ENCODE data around the gene ATP9A. TPM values are rescaled to one million over a fixed set of nuclear protein-coding genes. Genes with fewer than 3 reads are reported as not detected.

ATP9A gene
- total and polyA plus RNA-seq, 10 of the 15 experiments (the other 5 are each of a cell fraction or from before 2014, with no cell fraction given) = 0.03 to 0.81 (median 0.14) TPM

DNA sequence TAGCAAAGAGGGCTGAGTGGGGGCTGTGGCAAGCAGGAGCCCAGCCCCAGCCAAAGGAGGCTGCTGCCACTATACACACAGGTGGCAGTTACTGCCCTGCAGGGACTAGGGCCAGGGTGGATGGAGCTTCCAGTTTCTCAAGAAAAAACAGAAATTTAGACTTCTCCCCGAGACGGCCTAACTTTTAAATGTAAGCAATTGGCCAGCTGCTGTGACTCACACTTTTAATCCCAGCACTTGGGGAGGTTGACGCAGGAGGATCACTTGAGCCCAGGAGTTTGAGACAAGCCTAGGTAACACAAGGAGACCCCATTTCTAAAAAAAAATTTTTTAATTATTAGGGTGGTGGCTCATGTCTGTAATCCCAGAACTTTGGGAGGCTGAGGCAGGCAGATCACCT is 127.4 kb downstream of the ATP9A start:
- Histone ChIP-seq H2AFZ (ENCODE audit: control insufficient read depth, low read depth, low read length) (no peak overlapping the region), H3K27ac (ENCODE audit: control insufficient read depth, insufficient read depth) (no peak overlapping the region), H3K4me3 (no peak overlapping the region), H3K79me2 (ENCODE audit: control insufficient read depth, insufficient read depth, low read length) (no peaks in the 10 kb centered on the region), H3K9ac (ENCODE audit: control insufficient read depth, insufficient read depth, low read length) (no peak overlapping the region), H3K27me3 (replicated peaks in 1 of 2; ENCODE audit: control insufficient read depth in 2 of 2, insufficient read depth in 2 of 2, low read length in 1 of 2) (no peaks in the 10 kb centered on the region), H3K36me3 (ENCODE audit: control insufficient read depth in 2 of 2, insufficient read depth in 2 of 2, low read length in 1 of 2) (no peaks in the 10 kb centered on the region), H3K4me1 (ENCODE audit: control insufficient read depth, insufficient read depth, low read length) (no peaks in the 10 kb centered on the region), H3K4me2 (ENCODE audit: control insufficient read depth, insufficient read depth) (no peak overlapping the region), H3K9me3 (replicated peaks; ENCODE audit: control insufficient read depth, insufficient read depth, low read length) (no peaks in the 10 kb centered on the region), H4K20me1 (ENCODE audit: control insufficient read depth, insufficient read depth) (no peaks in the 10 kb centered on the region)
- ChIA-PET SMC1A (ENCODE audit: uncharacterized antibody, unreplicated experiment) (no interaction called here), POLR2A (no interaction called here), CTCF (interaction anchor here (1.1 to 1.2 kb wide), 2 partner anchors 26 to 246 kb away, joined by 3 read pairs; no protein-coding TSS in a partner anchor), RAD21 (ENCODE audit: unreplicated experiment) (no interaction called here)
- intact Hi-C loops (cut with micrococcal nuclease; ENCODE audit: unreplicated experiment) (loop anchor here (5.0 kb wide), 1 partner anchor 742 kb away; no protein-coding TSS in a partner anchor), in situ Hi-C loops (cut with MboI) (no loop called here)
- BruUV-seq (replicated peaks) = no TSS peak
- DNase-seq (ENCODE audit: low read depth, low spot score) (no peak), ATAC-seq (no peak), FAIRE-seq (no peak)
- WGBS (ENCODE audit: insufficient coverage, insufficient replicate concordance, low lambda C conversion rate, missing lambda C conversion rate) = 30% methylated on average over 3 of the region's 3 CpGs
- TF ChIP-seq FOS (IDR thresholded peaks at IDR 0.05; ENCODE audit: borderline replicate concordance, extremely low read depth, insufficient read length) (no peak), RB1 (IDR thresholded peaks at IDR 0.05; ENCODE audit: borderline replicate concordance) (no peak), ZNF217 (IDR thresholded peaks at IDR 0.05) (no peak), DPF2 (IDR thresholded peaks at IDR 0.05) (no peak), CBFB (IDR thresholded peaks at IDR 0.05; ENCODE audit: low read depth) (no peak), SREBF1 (IDR thresholded peaks at IDR 0.05; ENCODE audit: low read length) (no peak), RFX5 (IDR thresholded peaks at IDR 0.05; ENCODE audit: low read depth, low read length) (no peak), ZZZ3 (IDR thresholded peaks at IDR 0.05; ENCODE audit: control insufficient read depth, insufficient read length, low read depth) (no peak), KAT2A (conservative IDR thresholded peaks at IDR 0.05; ENCODE audit: control insufficient read depth, low read depth, low read length) (no peak), MEF2B (IDR thresholded peaks at IDR 0.05; ENCODE audit: partially characterized antibody, poor library complexity, severe bottlenecking) (no peak), POLR2AphosphoS5 (IDR thresholded peaks at IDR 0.05; ENCODE audit: low read length) (no peak)
- TF ChIP-seq, protein P1, sequence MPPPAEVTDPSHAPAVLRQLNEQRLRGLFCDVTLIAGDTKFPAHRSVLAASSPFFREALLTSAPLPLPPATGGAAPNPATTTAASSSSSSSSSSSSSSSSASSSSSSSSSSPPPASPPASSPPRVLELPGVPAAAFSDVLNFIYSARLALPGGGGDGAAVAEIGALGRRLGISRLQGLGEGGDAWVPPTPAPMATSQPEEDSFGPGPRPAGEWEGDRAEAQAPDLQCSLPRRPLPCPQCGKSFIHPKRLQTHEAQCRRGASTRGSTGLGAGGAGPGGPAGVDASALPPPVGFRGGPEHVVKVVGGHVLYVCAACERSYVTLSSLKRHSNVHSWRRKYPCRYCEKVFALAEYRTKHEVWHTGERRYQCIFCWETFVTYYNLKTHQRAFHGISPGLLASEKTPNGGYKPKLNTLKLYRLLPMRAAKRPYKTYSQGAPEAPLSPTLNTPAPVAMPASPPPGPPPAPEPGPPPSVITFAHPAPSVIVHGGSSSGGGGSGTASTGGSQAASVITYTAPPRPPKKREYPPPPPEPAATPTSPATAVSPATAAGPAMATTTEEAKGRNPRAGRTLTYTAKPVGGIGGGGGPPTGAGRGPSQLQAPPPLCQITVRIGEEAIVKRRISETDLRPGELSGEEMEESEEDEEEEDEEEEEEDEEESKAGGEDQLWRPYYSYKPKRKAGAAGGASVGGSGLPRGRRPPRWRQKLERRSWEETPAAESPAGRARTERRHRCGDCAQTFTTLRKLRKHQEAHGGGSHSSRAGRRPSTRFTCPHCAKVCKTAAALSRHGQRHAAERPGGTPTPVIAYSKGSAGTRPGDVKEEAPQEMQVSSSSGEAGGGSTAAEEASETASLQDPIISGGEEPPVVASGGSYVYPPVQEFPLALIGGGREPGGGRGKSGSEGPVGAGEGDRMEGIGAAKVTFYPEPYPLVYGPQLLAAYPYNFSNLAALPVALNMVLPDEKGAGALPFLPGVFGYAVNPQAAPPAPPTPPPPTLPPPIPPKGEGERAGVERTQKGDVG (CRISPR knock-in tag; IDR thresholded peaks at IDR 0.05) = no peak
- TF ChIP-seq, protein P2, sequence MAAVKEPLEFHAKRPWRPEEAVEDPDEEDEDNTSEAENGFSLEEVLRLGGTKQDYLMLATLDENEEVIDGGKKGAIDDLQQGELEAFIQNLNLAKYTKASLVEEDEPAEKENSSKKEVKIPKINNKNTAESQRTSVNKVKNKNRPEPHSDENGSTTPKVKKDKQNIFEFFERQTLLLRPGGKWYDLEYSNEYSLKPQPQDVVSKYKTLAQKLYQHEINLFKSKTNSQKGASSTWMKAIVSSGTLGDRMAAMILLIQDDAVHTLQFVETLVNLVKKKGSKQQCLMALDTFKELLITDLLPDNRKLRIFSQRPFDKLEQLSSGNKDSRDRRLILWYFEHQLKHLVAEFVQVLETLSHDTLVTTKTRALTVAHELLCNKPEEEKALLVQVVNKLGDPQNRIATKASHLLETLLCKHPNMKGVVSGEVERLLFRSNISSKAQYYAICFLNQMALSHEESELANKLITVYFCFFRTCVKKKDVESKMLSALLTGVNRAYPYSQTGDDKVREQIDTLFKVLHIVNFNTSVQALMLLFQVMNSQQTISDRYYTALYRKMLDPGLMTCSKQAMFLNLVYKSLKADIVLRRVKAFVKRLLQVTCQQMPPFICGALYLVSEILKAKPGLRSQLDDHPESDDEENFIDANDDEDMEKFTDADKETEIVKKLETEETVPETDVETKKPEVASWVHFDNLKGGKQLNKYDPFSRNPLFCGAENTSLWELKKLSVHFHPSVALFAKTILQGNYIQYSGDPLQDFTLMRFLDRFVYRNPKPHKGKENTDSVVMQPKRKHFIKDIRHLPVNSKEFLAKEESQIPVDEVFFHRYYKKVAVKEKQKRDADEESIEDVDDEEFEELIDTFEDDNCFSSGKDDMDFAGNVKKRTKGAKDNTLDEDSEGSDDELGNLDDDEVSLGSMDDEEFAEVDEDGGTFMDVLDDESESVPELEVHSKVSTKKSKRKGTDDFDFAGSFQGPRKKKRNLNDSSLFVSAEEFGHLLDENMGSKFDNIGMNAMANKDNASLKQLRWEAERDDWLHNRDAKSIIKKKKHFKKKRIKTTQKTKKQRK (IDR thresholded peaks at IDR 0.05; ENCODE audit: low read depth, low read length) = no peak
- TF ChIP-seq, protein P3, sequence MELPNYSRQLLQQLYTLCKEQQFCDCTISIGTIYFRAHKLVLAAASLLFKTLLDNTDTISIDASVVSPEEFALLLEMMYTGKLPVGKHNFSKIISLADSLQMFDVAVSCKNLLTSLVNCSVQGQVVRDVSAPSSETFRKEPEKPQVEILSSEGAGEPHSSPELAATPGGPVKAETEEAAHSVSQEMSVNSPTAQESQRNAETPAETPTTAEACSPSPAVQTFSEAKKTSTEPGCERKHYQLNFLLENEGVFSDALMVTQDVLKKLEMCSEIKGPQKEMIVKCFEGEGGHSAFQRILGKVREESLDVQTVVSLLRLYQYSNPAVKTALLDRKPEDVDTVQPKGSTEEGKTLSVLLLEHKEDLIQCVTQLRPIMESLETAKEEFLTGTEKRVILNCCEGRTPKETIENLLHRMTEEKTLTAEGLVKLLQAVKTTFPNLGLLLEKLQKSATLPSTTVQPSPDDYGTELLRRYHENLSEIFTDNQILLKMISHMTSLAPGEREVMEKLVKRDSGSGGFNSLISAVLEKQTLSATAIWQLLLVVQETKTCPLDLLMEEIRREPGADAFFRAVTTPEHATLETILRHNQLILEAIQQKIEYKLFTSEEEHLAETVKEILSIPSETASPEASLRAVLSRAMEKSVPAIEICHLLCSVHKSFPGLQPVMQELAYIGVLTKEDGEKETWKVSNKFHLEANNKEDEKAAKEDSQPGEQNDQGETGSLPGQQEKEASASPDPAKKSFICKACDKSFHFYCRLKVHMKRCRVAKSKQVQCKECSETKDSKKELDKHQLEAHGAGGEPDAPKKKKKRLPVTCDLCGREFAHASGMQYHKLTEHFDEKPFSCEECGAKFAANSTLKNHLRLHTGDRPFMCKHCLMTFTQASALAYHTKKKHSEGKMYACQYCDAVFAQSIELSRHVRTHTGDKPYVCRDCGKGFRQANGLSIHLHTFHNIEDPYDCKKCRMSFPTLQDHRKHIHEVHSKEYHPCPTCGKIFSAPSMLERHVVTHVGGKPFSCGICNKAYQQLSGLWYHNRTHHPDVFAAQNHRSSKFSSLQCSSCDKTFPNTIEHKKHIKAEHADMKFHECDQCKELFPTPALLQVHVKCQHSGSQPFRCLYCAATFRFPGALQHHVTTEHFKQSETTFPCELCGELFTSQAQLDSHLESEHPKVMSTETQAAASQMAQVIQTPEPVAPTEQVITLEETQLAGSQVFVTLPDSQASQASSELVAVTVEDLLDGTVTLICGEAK (IDR thresholded peaks at IDR 0.05; ENCODE audit: borderline replicate concordance) = no peak

All from GM12878 (cell line).